Purkinje cell (primary cell): ENCODE measurements around the gene ABCA9. TPM values are rescaled to one million over a fixed set of nuclear protein-coding genes. Genes with fewer than 3 reads are reported as not detected.

ENCODE experiments used
- polyA plus RNA-seq: library from polyadenylated mRNA; unstranded; fragments of >200 nt; fragmentation: Nextera tagmentation; gene quantifications from 2 replicates; pipeline ENCODE4 v1.2.1, GENCODE V29; 2014

The ABCA9 gene, protein sequence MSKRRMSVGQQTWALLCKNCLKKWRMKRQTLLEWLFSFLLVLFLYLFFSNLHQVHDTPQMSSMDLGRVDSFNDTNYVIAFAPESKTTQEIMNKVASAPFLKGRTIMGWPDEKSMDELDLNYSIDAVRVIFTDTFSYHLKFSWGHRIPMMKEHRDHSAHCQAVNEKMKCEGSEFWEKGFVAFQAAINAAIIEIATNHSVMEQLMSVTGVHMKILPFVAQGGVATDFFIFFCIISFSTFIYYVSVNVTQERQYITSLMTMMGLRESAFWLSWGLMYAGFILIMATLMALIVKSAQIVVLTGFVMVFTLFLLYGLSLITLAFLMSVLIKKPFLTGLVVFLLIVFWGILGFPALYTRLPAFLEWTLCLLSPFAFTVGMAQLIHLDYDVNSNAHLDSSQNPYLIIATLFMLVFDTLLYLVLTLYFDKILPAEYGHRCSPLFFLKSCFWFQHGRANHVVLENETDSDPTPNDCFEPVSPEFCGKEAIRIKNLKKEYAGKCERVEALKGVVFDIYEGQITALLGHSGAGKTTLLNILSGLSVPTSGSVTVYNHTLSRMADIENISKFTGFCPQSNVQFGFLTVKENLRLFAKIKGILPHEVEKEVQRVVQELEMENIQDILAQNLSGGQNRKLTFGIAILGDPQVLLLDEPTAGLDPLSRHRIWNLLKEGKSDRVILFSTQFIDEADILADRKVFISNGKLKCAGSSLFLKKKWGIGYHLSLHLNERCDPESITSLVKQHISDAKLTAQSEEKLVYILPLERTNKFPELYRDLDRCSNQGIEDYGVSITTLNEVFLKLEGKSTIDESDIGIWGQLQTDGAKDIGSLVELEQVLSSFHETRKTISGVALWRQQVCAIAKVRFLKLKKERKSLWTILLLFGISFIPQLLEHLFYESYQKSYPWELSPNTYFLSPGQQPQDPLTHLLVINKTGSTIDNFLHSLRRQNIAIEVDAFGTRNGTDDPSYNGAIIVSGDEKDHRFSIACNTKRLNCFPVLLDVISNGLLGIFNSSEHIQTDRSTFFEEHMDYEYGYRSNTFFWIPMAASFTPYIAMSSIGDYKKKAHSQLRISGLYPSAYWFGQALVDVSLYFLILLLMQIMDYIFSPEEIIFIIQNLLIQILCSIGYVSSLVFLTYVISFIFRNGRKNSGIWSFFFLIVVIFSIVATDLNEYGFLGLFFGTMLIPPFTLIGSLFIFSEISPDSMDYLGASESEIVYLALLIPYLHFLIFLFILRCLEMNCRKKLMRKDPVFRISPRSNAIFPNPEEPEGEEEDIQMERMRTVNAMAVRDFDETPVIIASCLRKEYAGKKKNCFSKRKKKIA (N-terminal part only)
- polyA plus RNA-seq = 1.1 and 3.0 TPM in 2 replicates

GRCh38 chr17:69060822-69061221 lies at the start of gene ABCA9:
TSS of gene ABCA9 (minus strand) at chr17:69060927. CDS start at chr17:69051126, 9,801 bp downstream.

GRCh38 chr17:68955181-68955841 lies 105.4 kb downstream of the ABCA9 start, which contains the start of gene ABCA8:
TSS of gene ABCA8 (minus strand) at chr17:68955392. CDS start at chr17:68942034, 13,358 bp downstream.

Other genes starting within 250 kb of the ABCA9 start
- gene ABCA8, start 105.5 kb downstream of the ABCA9 start, polyA plus RNA-seq = 5.3 TPM in 2 replicates
- gene ABCA6, start 81.0 kb upstream of the ABCA9 start, polyA plus RNA-seq = 3.8 and 7.5 TPM in 2 replicates
- 1.1 and 6.0 TPM in 2 replicates for gene ABCA10, start 167.9 kb upstream of the ABCA9 start, polyA plus RNA-seq